Measurements from ENCODE around the gene TP53BP2. TPM values are rescaled to one million over a fixed set of nuclear protein-coding genes. Genes with fewer than 3 reads are reported as not detected.
"Not testable (repeated sequence)": the region's sequence is repeated elsewhere in the genome, so short reads cannot be mapped to it uniquely, and the experiment has no call there.

The TP53BP2 gene
- total RNA-seq, 1 donor = 31.8 TPM

DNA sequence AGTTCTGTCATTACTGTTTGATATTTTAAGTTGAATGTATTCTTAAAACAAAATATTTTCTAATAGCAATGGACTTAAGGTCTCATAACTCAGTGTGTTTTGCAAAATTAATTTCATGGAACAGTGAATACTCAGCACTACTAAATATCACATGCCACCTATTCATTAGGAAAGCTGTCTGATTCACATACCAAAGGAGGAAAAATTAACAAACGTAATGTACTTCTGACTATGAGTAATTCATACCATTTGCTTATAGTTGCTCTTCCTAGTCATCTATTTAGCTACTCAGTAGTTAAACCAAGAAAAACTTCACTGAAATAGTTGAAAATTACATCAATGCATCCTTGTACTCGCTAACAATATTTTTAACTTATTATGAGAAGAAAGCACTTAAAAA, 35.2 kb downstream of the TP53BP2 start:
- peaks cover 21% of the 10 kb centered on the region for H3K36me3 ChIP-seq (ENCODE audit: insufficient read depth, low read length)
- no peak overlapping the region for H3K4me3 ChIP-seq (ENCODE audit: insufficient read depth, low read length)
- H2AFZ ChIP-seq (ENCODE audit: low read length) = no peak overlapping the region
- no peak overlapping the region for H3K27ac ChIP-seq (ENCODE audit: low read depth, low read length)
- no peak for TF ChIP-seq CTCF (IDR thresholded peaks at IDR 0.05; ENCODE audit: extremely low read depth, low read depth, low read length)
- H3K4me2 ChIP-seq (ENCODE audit: insufficient read depth, low read length) = no peak overlapping the region
- no peaks in the 10 kb centered on the region for H3K9me3 ChIP-seq (ENCODE audit: low read depth, low read length)
- no peaks in the 10 kb centered on the region for H4K20me1 ChIP-seq (ENCODE audit: insufficient read depth, low read length)
- DNase-seq (ENCODE audit: insufficient read length, low spot score, missing footprints) = no peak
- peaks cover under 1% of the 10 kb centered on the region for H3K4me1 ChIP-seq (ENCODE audit: insufficient read depth, low read length)
- peaks cover 24% of the 10 kb centered on the region for H3K79me2 ChIP-seq (ENCODE audit: insufficient read depth, low read length)
- H3K27me3 ChIP-seq (ENCODE audit: insufficient read depth, low read length) = no peaks in the 10 kb centered on the region

DNA sequence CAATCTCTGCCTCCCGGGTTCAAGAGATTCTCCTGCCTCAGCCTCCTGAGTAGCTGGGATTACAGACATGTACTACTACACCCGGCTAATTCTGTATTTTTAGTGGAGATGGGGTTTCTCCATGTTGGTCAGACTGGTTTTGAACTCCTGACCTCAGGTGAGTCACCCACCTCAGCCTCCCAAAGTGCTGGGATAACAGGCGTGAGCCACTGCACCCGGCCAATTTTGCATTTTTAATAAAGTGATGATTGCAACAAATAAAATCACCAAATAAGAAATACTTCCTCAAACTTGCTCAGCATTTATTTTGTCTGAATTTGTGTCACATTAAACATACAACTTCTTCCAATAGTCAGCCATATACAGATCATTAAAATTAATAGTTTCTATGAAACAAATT, 35.8 kb downstream of the TP53BP2 start:
- H3K27me3 ChIP-seq (ENCODE audit: insufficient read depth, low read length); H3K4me1 ChIP-seq (ENCODE audit: insufficient read depth, low read length); H2AFZ ChIP-seq (ENCODE audit: low read length); H3K4me3 ChIP-seq (ENCODE audit: insufficient read depth, low read length); H4K20me1 ChIP-seq (ENCODE audit: insufficient read depth, low read length); H3K9me3 ChIP-seq (ENCODE audit: low read depth, low read length); DNase-seq (ENCODE audit: insufficient read length, low spot score, missing footprints); H3K27ac ChIP-seq (ENCODE audit: low read depth, low read length); H3K4me2 ChIP-seq (ENCODE audit: insufficient read depth, low read length): not testable (repeated sequence)
- peaks cover 17% of the 10 kb centered on the region for H3K79me2 ChIP-seq (ENCODE audit: insufficient read depth, low read length)
- H3K36me3 ChIP-seq (ENCODE audit: insufficient read depth, low read length) = peaks cover 27% of the 10 kb centered on the region

DNA sequence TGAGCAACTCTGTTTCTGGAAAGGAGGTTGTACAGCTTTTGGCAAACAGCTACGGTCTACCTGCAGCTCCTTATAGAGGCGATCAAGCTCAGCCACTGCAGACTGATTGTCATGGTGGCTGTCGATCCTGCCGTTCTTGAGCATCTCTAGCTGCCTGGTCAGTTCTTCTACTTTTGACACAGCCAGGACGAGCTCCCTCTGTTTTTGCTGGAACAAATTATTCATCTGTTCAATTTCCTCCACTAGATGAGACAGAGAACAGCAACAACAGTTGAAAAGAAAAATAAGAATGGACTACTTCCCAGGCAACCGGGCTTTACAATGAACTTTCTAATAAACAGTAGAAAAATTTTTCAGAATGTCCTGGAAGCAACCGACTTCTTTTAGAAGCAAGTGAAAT, 42.5 kb downstream of the TP53BP2 start:
- Histone ChIP-seq H3K36me3 (ENCODE audit: insufficient read depth, low read length) (peaks cover 70% of the 10 kb centered on the region), H3K79me2 (ENCODE audit: insufficient read depth, low read length) (no peaks in the 10 kb centered on the region), H3K27me3 (ENCODE audit: insufficient read depth, low read length) (no peaks in the 10 kb centered on the region), H3K4me2 (ENCODE audit: insufficient read depth, low read length) (no peak overlapping the region), H3K4me3 (ENCODE audit: insufficient read depth, low read length) (no peak overlapping the region), H3K27ac (ENCODE audit: low read depth, low read length) (no peak overlapping the region), H2AFZ (ENCODE audit: low read length) (no peak overlapping the region), H3K9me3 (ENCODE audit: low read depth, low read length) (no peaks in the 10 kb centered on the region), H4K20me1 (ENCODE audit: insufficient read depth, low read length) (no peaks in the 10 kb centered on the region), H3K4me1 (ENCODE audit: insufficient read depth, low read length) (no peaks in the 10 kb centered on the region)
- no peak for TF ChIP-seq CTCF (IDR thresholded peaks at IDR 0.05; ENCODE audit: extremely low read depth, low read depth, low read length)
- no peak for DNase-seq (ENCODE audit: insufficient read length, low spot score, missing footprints)

- H3K4me1 ChIP-seq (ENCODE audit: insufficient read depth, low read length) = no peaks in the 10 kb centered on the region
- H3K36me3 ChIP-seq (ENCODE audit: insufficient read depth, low read length) = peaks cover 72% of the 10 kb centered on the region
- H3K79me2 ChIP-seq (ENCODE audit: insufficient read depth, low read length) = no peaks in the 10 kb centered on the region
- H2AFZ ChIP-seq (ENCODE audit: low read length) = no peak overlapping the region
- no peak for TF ChIP-seq CTCF (IDR thresholded peaks at IDR 0.05; ENCODE audit: extremely low read depth, low read depth, low read length)
- H3K27ac ChIP-seq (ENCODE audit: low read depth, low read length) = no peak overlapping the region
- no peak overlapping the region for H3K4me2 ChIP-seq (ENCODE audit: insufficient read depth, low read length)
- no peak overlapping the region for H3K4me3 ChIP-seq (ENCODE audit: insufficient read depth, low read length)
- peak; percentile 34 for DNase-seq (ENCODE audit: insufficient read length, low spot score, missing footprints)
- no peaks in the 10 kb centered on the region for H4K20me1 ChIP-seq (ENCODE audit: insufficient read depth, low read length)
- H3K27me3 ChIP-seq (ENCODE audit: insufficient read depth, low read length) = no peaks in the 10 kb centered on the region
- H3K9me3 ChIP-seq (ENCODE audit: low read depth, low read length) = no peaks in the 10 kb centered on the region
These were observed 43.1 kb downstream of the TP53BP2 start for GRCh38 chr1:223802602-223803001.
